EH (cell line): ENCODE data around the gene RNF224.

ENCODE experiments used
- DNase-seq: peaks from one replicate; pipeline ENCODE4 v3.0.0-alpha.2; 2015; ENCODE audit warnings: low read depth

Gene RNF224

GRCh38 chr9:137192448-137192780 lies 34.9 kb upstream of the RNF224 start:
- no peak for DNase-seq

GRCh38 chr9:137192859-137193258 lies 34.4 kb upstream of the RNF224 start:
- DNase-seq, result no peak

GRCh38 chr9:137193771-137194170 lies 33.5 kb upstream of the RNF224 start:
- DNase-seq, result no peak

DNA sequence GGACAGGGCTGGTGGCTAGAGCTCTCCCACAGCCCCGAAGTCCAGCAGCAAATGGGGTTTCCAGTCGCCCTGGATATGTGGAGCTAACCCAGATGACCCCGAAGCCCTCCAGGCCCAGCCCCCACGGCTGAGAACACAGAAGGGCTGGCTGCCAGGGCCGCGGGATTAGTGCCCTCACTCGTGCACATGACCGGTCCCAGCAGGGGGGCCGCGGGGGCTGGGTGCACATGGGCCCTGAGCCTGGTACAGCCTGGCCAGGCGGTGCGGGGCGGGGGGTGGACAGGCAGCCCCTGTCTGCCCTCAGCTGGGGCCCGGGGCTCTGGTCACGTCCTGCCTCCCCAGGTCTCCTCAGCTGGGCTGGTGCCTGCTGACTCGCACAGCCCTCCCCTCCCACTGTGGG lies 32.9 kb upstream of the RNF224 start:
- DNase-seq, result no peak

DNA sequence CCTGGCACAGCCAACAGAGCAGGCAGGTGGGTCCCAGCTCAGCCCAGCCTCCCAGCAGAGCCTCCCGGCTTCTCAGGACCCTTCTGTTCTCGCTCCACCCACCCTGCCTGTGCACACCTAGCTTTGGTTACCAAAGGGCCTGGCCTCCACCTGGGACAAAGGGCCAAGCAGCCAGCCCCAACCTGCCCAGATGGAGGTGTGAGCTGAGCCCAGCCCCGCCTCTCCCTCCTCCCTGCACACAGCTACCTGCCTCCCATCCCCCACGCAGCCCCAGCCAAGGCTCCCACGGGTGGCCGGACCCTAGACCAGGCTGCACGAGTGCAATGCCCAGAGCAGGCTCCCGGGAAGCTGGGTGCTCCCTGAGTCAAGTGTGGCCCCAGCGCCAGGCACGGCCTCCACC lies 32.4 kb upstream of the RNF224 start:
- no peak for DNase-seq

DNA sequence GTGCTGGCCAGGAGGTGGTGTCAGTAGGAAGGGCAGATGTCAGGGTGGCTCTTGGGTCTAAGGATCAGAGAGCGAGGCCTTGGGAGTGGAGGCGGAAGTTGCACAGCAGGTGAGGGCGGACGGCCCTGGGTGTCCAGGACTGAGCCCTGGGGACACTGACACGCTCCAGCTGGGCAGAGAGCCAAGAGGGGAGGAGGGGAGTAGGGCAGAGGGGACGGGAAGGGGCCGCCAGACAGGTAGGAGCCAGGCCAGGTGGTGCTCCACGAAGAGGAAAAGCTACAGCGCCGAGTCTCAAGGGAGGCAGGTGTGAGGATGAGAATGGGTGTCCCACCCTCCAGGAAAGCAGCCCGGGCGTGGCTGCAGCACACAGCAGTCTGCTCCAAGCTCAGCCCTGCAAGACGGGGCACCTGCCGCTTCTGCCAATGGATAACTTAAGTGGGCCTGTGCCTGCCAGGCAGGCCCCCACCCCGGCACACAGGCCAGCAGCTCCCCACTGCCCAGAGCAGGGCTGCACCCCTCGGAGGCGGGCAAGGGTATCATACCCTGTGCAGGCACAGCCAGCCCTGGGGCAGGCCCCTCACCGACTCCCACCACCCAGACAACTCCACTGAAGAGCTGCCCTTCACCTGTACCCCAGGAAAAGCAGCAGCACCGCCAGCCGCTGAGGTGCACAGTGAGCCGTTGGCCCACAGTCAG lies 31.6 kb upstream of the RNF224 start:
- no peak for DNase-seq

DNA sequence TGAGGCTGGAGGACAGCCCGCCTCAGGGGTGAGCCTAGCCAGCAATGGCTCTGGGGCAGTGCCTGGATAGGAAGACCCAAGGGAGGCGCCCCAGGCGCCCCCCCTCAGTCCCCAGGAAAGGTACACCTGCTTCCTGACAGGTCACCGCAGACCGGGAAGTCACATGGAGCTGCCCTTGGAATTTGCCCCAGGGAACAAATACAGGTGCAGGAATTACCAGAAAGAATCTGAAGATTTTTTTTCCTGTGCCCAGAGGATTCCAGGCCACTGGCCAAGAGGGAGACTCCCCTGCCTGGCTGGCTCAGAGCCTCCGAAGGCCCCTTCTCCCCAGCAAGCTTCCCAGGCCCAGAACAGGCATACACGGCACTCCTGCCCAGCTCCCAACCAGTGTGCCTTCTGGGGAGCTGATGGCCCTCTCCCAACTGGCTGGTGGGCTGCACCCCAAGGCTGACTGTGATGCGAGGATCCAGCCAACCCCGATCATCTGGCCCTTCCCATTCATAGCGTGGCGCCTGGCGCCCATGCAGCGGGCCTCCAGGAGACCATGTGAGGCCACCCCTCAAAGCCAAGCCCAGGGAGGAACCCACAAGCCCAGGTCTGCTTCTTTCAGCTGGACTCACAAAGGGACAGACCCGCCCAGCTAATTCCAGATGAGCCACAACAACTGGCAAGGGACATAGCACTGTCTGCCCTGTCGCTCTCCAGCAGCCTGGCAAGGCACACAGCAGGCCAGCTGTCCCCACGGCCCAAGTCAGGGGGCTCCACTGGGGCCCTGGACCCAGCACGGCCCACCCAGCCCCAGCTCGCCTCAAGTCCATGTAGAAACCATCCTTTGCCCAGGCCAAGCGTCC lies 29.0 kb upstream of the RNF224 start:
- DNase-seq, result no peak

GRCh38 chr9:137198902-137199283 lies 28.4 kb upstream of the RNF224 start:
- no peak for DNase-seq

- peak; percentile 33 for DNase-seq
Measured at GRCh38 chr9:137199411-137200121, 27.7 kb upstream of the RNF224 start.

DNA sequence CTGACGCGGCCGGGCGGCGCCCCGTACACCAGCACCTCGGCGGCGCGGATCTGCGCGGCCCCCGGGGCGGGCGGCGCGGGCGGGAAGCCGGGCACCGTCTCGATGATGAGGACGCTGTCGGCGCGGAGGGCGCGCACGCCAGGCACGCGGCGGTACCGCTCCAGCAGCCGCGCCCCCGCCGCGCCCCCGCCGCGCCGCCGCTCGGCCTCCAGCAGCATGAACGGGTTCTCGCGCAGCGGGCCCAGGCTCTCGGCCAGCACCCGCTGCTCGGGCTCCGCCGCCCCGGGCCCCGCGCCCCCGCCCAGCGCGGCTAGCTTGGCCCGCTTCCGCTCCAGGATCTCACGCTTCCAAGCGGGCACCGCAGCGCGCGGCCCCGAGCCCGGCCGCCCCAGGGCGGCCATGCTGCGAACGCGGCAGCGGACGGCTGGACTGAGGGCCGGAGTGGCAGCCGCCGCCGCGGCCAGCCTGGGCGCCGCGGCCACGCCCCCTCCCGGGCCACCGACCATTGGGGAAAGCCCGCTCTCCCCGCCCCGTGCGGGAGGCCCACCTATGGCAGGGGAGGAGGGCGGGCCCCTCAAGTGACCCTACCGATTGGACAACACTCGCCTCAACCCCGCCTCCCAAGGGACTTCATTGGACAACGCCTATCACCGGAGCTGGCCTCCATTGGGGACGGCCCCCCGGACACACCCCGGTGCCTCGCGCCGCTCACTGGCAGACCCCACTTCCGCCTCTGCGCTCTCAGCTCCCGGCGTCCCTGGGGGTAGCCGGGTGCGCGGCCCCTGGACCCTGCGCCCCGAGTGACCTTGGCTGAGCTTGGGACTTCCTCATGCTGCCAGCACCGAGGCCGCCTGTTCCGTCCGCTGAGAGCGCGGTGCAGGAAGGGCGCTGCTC lies 26.7 kb upstream of the RNF224 start, which contains the start of gene TPRN:
Gene TPRN (minus strand): TSS at position 431 of the 894 bp plus-strand sequence. CDS start 30 bp downstream, at position 401.
- DNase-seq, result peak; percentile 99

DNA sequence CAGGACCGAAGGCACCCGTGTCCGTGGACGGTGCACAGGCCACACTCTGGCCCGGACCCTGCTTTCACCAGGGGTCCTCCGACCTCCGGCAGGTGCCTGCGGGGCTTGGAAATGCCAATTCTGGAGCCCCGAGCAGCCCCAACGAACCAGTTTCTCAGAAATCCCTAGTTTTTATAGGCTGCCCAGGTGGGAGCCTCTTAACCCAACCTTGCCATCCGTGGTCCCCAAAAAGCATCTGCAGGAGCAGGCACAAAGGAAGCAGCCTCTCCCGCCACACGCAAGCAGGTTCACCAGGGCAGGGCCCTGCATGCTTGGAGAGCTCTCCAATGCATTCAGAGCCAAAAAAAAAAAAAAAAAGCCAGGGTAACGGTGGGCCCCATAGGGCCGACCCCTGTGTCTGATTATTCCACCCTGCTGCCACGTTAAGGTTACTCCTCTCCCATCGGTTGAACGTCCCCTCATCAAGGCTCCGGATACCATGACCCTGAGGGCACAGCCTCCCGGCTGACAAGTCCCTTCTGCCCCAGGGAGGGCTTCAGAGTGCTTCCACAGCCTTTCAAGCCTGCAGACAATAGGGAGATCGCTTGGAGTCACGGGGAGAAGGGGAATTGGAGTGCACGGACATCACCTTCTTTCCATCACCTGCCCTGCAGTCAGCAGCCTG lies 26.0 kb upstream of the RNF224 start:
- DNase-seq, result no peak

DNA sequence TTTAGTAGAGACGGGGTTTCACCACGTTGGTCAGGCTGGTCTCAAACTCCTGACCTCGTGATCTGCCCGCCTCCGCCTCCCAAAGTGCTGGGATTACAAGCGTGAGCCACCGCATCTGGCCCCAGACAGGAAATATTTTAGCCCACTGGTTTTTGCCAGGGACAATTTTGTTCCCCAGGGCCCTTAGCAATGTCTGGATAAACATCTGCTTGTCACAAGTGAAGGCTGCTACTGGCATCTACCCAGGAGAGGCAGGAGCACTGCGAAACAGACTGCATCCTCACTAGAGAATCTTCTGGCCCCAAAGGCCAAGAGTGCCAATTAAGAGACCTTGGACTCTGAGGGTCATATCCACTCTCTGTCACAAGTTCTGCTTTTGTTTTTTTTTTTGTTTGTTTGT lies 24.3 kb upstream of the RNF224 start:
- no peak for DNase-seq

DNA sequence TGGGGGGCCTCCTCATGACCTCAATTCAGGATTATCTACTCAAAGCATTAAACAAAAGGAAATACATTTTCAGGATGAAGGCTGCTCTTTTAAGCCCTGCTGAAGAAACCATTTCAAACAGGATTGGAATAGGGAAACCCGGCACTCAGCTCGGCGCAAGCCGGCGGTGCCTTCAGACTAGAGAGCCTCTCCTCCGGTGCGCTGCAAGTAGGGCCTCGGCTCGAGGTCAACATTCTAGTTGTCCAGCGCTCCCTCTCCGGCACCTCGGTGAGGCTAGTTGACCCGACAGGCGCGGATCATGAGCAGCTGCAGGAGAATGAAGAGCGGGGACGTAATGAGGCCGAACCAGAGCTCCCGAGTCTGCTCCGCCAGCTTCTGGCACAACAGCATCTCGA lies 22.6 kb upstream of the RNF224 start:
- DNase-seq, result no peak

DNA sequence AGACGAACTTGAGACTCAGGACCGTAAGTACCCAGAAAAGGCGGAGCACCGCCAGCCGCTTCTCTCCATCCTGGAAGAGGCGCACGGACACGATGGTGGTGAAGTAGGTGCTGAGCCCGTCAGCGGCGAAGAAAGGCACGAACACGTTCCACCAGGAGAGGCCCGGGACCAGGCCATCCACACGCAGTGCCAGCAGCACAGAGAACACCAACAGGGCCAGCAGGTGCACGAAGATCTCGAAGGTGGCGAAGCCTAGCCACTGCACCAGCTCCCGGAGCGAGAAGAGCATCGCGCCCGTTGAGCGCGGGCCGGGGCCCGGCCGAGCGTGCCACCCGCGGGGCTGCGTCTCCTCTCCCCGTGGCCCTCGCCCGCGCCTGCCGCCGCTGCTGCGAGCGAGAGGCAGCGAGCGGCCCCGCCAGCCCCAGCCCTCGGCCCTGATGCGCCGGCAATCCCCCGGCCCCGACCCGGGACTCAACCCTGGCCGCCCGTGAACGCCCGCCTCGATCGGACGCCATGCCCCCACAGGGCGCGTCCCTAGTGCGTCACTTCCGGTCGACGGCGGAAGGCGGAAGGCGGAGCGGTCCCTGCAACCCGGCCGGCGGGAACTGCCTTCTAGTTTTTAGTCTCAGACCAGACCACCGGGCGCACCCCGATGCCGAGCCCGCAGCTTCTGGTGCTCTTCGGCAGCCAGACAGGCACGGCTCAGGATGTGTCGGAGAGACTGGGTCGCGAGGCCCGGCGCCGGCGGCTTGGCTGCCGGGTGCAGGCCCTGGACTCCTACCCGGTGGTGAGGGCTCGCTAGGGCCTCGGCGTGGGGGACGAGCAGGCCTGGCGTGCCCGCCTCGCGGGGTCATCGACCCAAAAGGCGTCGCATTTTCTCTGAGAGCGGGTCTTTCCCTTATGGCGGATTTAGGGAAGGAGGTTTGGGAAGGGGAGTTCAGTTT lies 21.9 kb upstream of the RNF224 start, which contains the start of the genes NDOR1 and TMEM203:
Gene NDOR1 (plus strand): TSS at position 575 of the 944 bp plus-strand sequence. CDS start 78 bp downstream, at position 653.
Gene TMEM203 (minus strand): TSS at position 523 of the 944 bp plus-strand sequence. CDS start 234 bp downstream, at position 289.
- peak; percentile 82 for DNase-seq

- DNase-seq, result no peak
Measured at GRCh38 chr9:137206602-137207001, 20.7 kb upstream of the RNF224 start.

DNA sequence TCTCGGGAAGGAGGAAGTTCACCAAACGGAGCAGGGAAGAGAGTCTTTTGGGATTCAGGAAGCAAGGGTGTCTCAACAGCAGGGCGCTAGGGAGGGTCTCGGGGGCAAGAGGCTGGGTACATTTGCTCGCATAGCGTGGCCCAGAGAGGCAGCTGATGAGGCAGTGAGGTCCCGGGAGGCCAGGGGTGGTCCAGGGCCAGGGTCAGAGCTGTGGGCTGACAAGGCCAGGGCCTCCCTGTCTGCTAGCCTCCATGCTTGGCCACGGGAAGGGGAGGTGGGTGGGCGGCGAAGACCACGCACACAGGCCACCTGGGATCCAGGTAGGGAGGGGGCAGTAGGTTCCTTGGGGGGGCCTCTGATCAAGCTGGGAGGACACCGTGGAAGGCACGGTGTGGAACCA lies 15.8 kb upstream of the RNF224 start:
- DNase-seq, result no peak

DNA sequence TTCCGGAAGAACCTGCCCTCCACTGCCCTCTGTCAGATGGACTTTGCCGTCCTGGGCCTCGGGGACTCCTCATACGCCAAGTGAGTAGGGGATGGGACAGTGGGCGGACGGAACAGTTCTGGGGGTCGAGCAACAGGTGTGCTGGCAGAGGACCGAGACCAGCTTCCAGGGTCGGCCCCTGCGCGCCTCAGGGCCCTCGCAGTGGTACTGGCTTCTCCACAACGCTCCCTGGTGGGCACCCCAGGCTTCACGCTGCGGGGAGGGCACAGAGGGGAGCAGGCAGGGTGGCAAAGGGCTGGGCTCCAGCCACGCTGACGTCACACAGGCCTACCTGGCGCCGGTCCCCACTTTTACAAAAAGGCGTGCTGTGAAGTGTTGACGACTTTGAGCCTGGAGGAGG lies 14.8 kb upstream of the RNF224 start:
- no peak for DNase-seq

DNA sequence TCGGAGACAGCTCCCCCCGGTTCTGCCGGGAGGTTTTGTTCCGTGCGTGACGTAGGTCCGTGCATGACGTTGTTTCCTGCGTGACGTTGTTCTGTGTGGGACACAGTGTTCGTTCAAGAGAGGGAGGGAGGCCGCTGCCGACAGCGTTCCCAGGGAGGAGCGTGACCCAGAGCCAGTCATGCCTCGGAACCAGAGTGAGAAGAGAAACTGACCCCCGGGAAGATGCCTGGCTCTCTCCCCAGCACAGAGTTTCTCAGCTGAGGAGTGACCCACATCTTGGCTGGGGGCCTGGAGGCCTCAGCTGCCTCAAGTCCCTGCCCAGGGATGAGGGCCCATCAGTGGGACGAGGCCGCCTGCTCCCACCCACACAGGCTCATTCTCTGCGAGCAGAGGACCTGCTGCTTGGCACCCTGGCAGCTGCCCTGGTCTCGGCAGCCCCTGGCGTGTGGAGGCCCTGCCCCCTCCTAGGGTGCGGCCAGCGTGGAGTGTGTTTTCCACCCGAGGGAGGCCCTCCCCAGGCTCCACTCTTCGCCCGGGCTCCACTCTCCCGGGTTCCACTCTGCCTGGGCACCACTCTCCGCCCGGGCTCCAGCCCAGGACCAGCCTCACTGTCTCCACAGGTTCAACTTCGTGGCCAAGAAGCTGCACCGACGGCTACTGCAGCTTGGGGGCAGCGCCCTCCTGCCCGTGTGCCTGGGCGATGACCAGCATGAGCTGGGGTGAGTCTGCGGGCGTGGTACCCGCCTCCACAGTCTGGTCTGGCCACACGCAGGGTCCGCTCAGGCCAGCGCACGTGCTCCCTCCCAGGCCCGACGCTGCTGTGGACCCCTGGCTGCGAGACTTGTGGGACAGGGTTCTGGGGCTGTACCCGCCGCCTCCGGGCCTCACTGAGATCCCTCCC lies 13.9 kb upstream of the RNF224 start:
- no peak for DNase-seq

GRCh38 chr9:137214620-137215019 lies 12.7 kb upstream of the RNF224 start:
- DNase-seq, result no peak
